Ovary (tissue), 9 donors: ENCODE measurements around the gene CASK. TPM values are rescaled to one million over a fixed set of nuclear protein-coding genes. Genes with fewer than 3 reads are reported as not detected.

Experiments
- DNase-seq, 5 donors: peaks; one replicate each; pipeline ENCODE4 v3.0.0-alpha.2; 2019 to 2020
- H3K27ac ChIP-seq, 2 donors: fragments of 200-600 bp; one replicate each; pipeline versions ENCODE4 v1.5.1 to v1.8.0; 2019 to 2022
- H3K27me3 ChIP-seq: fragments of 200-600 bp; one replicate; pipeline ENCODE4 v1.8.0; 2022
- H3K36me3 ChIP-seq: fragments of 200-600 bp; sonication (generic); one replicate; pipeline ENCODE4 v1.5.1; 2019
- H3K4me1 ChIP-seq: one replicate; pipeline ENCODE4 v1.8.1; 2013; ENCODE audit warnings: mild to moderate bottlenecking, moderate library complexity; ENCODE audit not compliant: insufficient read depth
- H3K4me3 ChIP-seq: fragments of 200-600 bp; sonication (generic); one replicate; pipeline ENCODE4 v1.5.1; 2017
- H3K9me3 ChIP-seq, 2 donors: fragments of 200-600 bp in 1 of 2; sonication (generic) in 1 of 2; one replicate each; pipeline versions ENCODE4 v1.5.1 to v1.8.1; 2013 to 2019; ENCODE audit warnings: mild to moderate bottlenecking in 1 of 2, moderate library complexity in 1 of 2
- CTCF ChIP-seq, 3 donors: fragments of 450-650 bp in 2 of 3; fragments of 200-600 bp in 1 of 3; IDR thresholded peaks; one replicate each; pipeline versions ENCODE4 v1.5.1 to v1.8.0; 2016 to 2022; ENCODE audit warnings: antibody characterized with exemption in 3 of 3, mild to moderate bottlenecking in 1 of 3
- EP300 ChIP-seq: sonication (generic); formaldehyde crosslinking; IDR thresholded peaks from one replicate; pipeline ENCODE4 v1.6.1; 2017; ENCODE audit warnings: antibody characterized with exemption
- POLR2A ChIP-seq: fragments of 450-650 bp; IDR thresholded peaks from one replicate; pipeline ENCODE4 v1.6.1; 2017; ENCODE audit warnings: antibody characterized with exemption, mild to moderate bottlenecking, moderate library complexity
- WGBS, 3 donors: extraction: QIAGEN DNeasy Blood & Tissue Kit in 1 of 3; methylation state at CpG; one replicate each; pipeline versions ENCODE4 v1.1.5 to v1.1.7; 2013 to 2017; 5-methylcytosine and 5-hydroxymethylcytosine counted together
- intact Hi-C, 4 donors: fragments of 100-400 bp; cut with DNase I; formaldehyde crosslinking; loops; one replicate each; pipeline versions ENCODE4 v1.11.0 to v1.15.1; 2022 to 2023
- polyA plus RNA-seq, 2 donors: library from polyadenylated mRNA; stranded (reverse); fragments of 200-250 nt in 1 of 2; fragments of 350-450 nt in 1 of 2; fragmentation: Illumina TruSeq in 1 of 2; extraction: RNeasy Lipid Tissue Mini Kit (QIAGEN cat#74804) in 1 of 2; gene quantifications; one replicate each; pipeline ENCODE4 v1.2.3, GENCODE V29; 2013 to 2014
- total RNA-seq, 7 donors: library from RNA; depleted of rRNA in 2 of 7; stranded (reverse); fragments of >200 nt in 2 of 7; fragmentation: NEBNext Ultra II Directional in 3 of 7; extraction: Animal tissue kit (Norgen Biotek cat#: 25700) in 3 of 7; gene quantifications; one replicate each; pipeline versions ENCODE4 v1.1.0 to v1.2.4, GENCODE V29; 2016 to 2023
- donor health status: DM: no; HTN: no; CAD: no; lungs with moderate emphysema.
- donor health status: DM: no; HTN: no; CAD: no.
- donor health status: Bipolar disorder and iron deficiency.
- donor health status: DM: yes; HTN: yes; CAD: no.
- donor health status: DM: no; HTN: no; CAD: no.
- donor health status: DM: yes; HTN: yes; CAD: no.

The CASK gene
- total and polyA plus RNA-seq, 9 donors, result 11.3 to 70.9 (median 36.8) TPM

- intact Hi-C loops, result no loop called here
- TF ChIP-seq POLR2A (no peak), EP300 (no peak), CTCF (IDR thresholded peaks at IDR 0.05) (no peak)
- Histone ChIP-seq H3K4me1 (peaks cover 4% of the 10 kb centered on the region), H3K36me3 (no peaks in the 10 kb centered on the region), H3K27ac (no peak overlapping the region), H3K4me3 (no peak overlapping the region), H3K9me3 (no peaks in the 10 kb centered on the region), H3K27me3 (no peaks in the 10 kb centered on the region)
- DNase-seq, result no peak
- WGBS, 3 donors, result 82 to 87% (median 86%) methylated on average over 11 of the region's 11 CpGs
These were observed 394.1 kb downstream of the CASK start for GRCh38 chrX:41529221-41529620.

- no peak for TF ChIP-seq CTCF (IDR thresholded peaks at IDR 0.05)
- TF ChIP-seq POLR2A, result no peak
- no peak for TF ChIP-seq EP300
- Histone ChIP-seq H3K9me3 (no peaks in the 10 kb centered on the region), H3K4me1 (peaks cover 4% of the 10 kb centered on the region), H3K27me3 (no peaks in the 10 kb centered on the region), H3K27ac (no peak overlapping the region), H3K36me3 (no peaks in the 10 kb centered on the region), H3K4me3 (no peak overlapping the region)
- intact Hi-C loops, result no loop called here
- DNase-seq, result no peak
- 72 to 90% (median 84%) methylated on average over 7 of the region's 7 CpGs for WGBS, 3 donors
These were observed 394.6 kb downstream of the CASK start for GRCh38 chrX:41528784-41529183.

GRCh38 chrX:41526925-41527324 lies 396.4 kb downstream of the CASK start:
- intact Hi-C loops, result no loop called here
- DNase-seq, result no peak
- Histone ChIP-seq H3K27ac (no peak overlapping the region), H3K4me1 (peaks cover 4% of the 10 kb centered on the region), H3K36me3 (no peaks in the 10 kb centered on the region), H3K9me3 (no peaks in the 10 kb centered on the region), H3K4me3 (no peak overlapping the region), H3K27me3 (no peaks in the 10 kb centered on the region)
- WGBS, 3 donors, result 79 to 85% (median 82%) methylated on average over 5 of the region's 5 CpGs
- no peak for TF ChIP-seq CTCF (IDR thresholded peaks at IDR 0.05)
- no peak for TF ChIP-seq POLR2A
- TF ChIP-seq EP300, result no peak

GRCh38 chrX:41526271-41526670 lies 397.1 kb downstream of the CASK start:
- Histone ChIP-seq H3K4me1 (peaks cover 4% of the 10 kb centered on the region), H3K9me3 (no peaks in the 10 kb centered on the region), H3K27me3 (no peaks in the 10 kb centered on the region), H3K36me3 (no peaks in the 10 kb centered on the region), H3K4me3 (no peak overlapping the region), H3K27ac (no peak overlapping the region)
- no peak for DNase-seq
- TF ChIP-seq CTCF (IDR thresholded peaks at IDR 0.05) (no peak), EP300 (no peak), POLR2A (no peak)
- intact Hi-C loops, result no loop called here
- 70 to 81% (median 80%) methylated on average over 2 of the region's 2 CpGs for WGBS, 3 donors

- Histone ChIP-seq H3K4me1 (peaks cover 11% of the 10 kb centered on the region), H3K9me3 (no peaks in the 10 kb centered on the region), H3K27ac (no peak overlapping the region), H3K36me3 (no peaks in the 10 kb centered on the region), H3K4me3 (no peak overlapping the region), H3K27me3 (no peaks in the 10 kb centered on the region)
- 35 to 49% (median 43%) methylated on average over 4 of the region's 4 CpGs for WGBS, 3 donors
- no peak for DNase-seq
- intact Hi-C loops, result no loop called here
- TF ChIP-seq POLR2A (no peak), CTCF (IDR thresholded peaks at IDR 0.05) (no peak), EP300 (no peak)
These were observed 400.7 kb downstream of the CASK start for GRCh38 chrX:41522671-41523070.
